ENCODE results near the gene TAF1C. TPM values are rescaled to one million over a fixed set of nuclear protein-coding genes. Genes with fewer than 3 reads are reported as not detected.

Gene TAF1C
- total and polyA plus RNA-seq, 2 of the 4 experiments (the other 2 are of a cell fraction): 7.3 to 35.5 TPM

DNA sequence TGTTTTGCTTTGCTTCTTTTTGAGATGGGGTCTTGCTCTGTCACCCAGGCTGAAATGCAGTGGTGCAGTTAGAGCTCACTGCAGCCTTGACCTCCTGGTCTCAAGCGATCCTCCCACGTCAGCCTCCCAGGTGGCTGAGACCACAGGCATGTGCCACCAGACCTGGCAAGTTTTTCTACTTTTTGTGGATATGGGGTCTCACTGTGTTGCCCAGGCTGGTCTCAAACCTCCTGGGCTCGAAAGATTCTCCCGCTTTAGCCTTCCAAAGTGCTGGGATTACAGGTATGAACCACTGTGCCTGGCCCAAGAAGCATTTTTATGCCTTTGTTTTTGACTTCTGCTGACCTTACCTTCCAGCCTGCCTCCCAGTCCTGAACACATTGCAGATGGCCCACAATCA lies 31.6 kb downstream of the TAF1C start:
- no peak overlapping the region for H2BK15ac ChIP-seq (ENCODE audit: low read depth, low read length)
- H3K18ac ChIP-seq (ENCODE audit: low read depth, low read length): no peak overlapping the region
- ATAC-seq (ENCODE audit: low read depth) (no peak), DNase-seq (no peak)
- no peak overlapping the region for H3K4ac ChIP-seq (ENCODE audit: low read depth, low read length)
- H3K56ac ChIP-seq (ENCODE audit: extremely low read depth, insufficient read depth, low read length): no peak overlapping the region
- no peak overlapping the region for H3K23ac ChIP-seq (ENCODE audit: low read depth, low read length)
- no peak overlapping the region for H3K9ac ChIP-seq (ENCODE audit: low read depth, low read length)
- intact Hi-C loops (cut with micrococcal nuclease) (no loop called here), in situ Hi-C loops (cut with MboI; ENCODE audit: low sequenced_read_pairs) (no loop called here), dilution Hi-C loops (cut with HindIII; ENCODE audit: low sequenced_read_pairs, unreplicated experiment) (no loop called here)
- CTCF ChIA-PET: no interaction called here
- H3K14ac ChIP-seq (replicated peaks; ENCODE audit: low read depth, low read length): no peak overlapping the region
- no peak overlapping the region for H4K91ac ChIP-seq (ENCODE audit: insufficient read depth, low read depth, low read length)
- no peak overlapping the region for H2BK120ac ChIP-seq (ENCODE audit: low read depth, low read length)
- H2BK20ac ChIP-seq (ENCODE audit: low read depth, low read length): no peak overlapping the region
- 90% methylated on average over 4 of the region's 4 CpGs; no CpG with 5 or more reads in 1 of the 2 experiments for WGBS, 2 experiments (ENCODE audit: extremely low coverage in 2 of 2, insufficient read length in 1 of 2)
- no peak overlapping the region for H2AFZ ChIP-seq (replicated peaks; ENCODE audit: low read length, poor library complexity)
- no peak overlapping the region for H2AK9ac ChIP-seq (replicated peaks; ENCODE audit: low read depth, low read length, poor library complexity)
- H3K4me1 ChIP-seq (ENCODE audit: control insufficient read depth, insufficient read depth, low read length): no peaks in the 10 kb centered on the region
- H2AK5ac ChIP-seq (ENCODE audit: low read depth, low read length): no peak overlapping the region
- no peaks in the 10 kb centered on the region for H3K36me3 ChIP-seq (ENCODE audit: control insufficient read depth, insufficient read depth, low read length)
- POLR2A ChIA-PET (ENCODE audit: unreplicated experiment): no interaction called here
- no peak overlapping the region for H2BK5ac ChIP-seq (ENCODE audit: low read depth, low read length, poor library complexity, severe bottlenecking)
- H4K5ac ChIP-seq (ENCODE audit: low read depth, low read length): no peak overlapping the region
- TF ChIP-seq CHD1 (IDR thresholded peaks at IDR 0.05; ENCODE audit: low read depth, low read length) (no peak), USF2 (IDR thresholded peaks at IDR 0.05; ENCODE audit: low read depth, low read length) (no peak), SMC3 (IDR thresholded peaks at IDR 0.05; ENCODE audit: low read depth, low read length) (no peak)
- no peaks in the 10 kb centered on the region for H4K20me1 ChIP-seq (ENCODE audit: insufficient read depth, low read length)
- H4K8ac ChIP-seq (ENCODE audit: low read depth in 2 of 2, low read length in 2 of 2): no peak overlapping the region
- H3K27ac ChIP-seq (ENCODE audit: insufficient read depth, low read length): no peak overlapping the region
- H3K9me1 ChIP-seq (ENCODE audit: insufficient read depth, low read length): no peaks in the 10 kb centered on the region
- H3K79me1 ChIP-seq (ENCODE audit: low read depth in 1 of 2, low read length in 2 of 2): no peaks in the 10 kb centered on the region
- H3K4me3 ChIP-seq (ENCODE audit: insufficient read depth, low read depth, low read length): no peak overlapping the region
- H3K27me3 ChIP-seq (ENCODE audit: control insufficient read depth, insufficient read depth, low read length): peaks cover 34% of the 10 kb centered on the region
- no peak overlapping the region for H3K4me2 ChIP-seq (ENCODE audit: low read depth, low read length)
- H3K9me3 ChIP-seq (ENCODE audit: control insufficient read depth, insufficient read depth, low read length): peaks cover 2% of the 10 kb centered on the region; the same call in 1 of the 2 replicates
- BruUV-seq (replicated peaks): no TSS peak
